DMS 273 (cell line): ENCODE data around the gene ASTN2.
"Not testable (repeated sequence)": the region's sequence is repeated elsewhere in the genome, so short reads cannot be mapped to it uniquely, and the experiment has no call there.

Experiments
- DNase-seq: peaks from one replicate; lab custom pipeline; 2025; ENCODE audit not compliant: unreplicated experiment; lab: John Stamatoyannopoulos, UW

ASTN2 gene

GRCh38 chr9:116891424-116891823, 523.4 kb downstream of the ASTN2 start:
- no peak for DNase-seq

- DNase-seq: not testable (repeated sequence)
These were observed 526.4 kb downstream of the ASTN2 start for GRCh38 chr9:116888476-116888875.

- no peak for DNase-seq
These were observed 526.8 kb downstream of the ASTN2 start for GRCh38 chr9:116888066-116888465.

GRCh38 chr9:116883676-116884075, 531.2 kb downstream of the ASTN2 start:
- DNase-seq: no peak

- no peak for DNase-seq
These were observed 537.8 kb downstream of the ASTN2 start for GRCh38 chr9:116877072-116877471.

- DNase-seq: no peak
These were observed 539.3 kb downstream of the ASTN2 start for GRCh38 chr9:116875576-116875975.

GRCh38 chr9:116873937-116874914, 540.6 kb downstream of the ASTN2 start:
- no peak for DNase-seq

GRCh38 chr9:116873491-116873890, 541.4 kb downstream of the ASTN2 start:
- no peak for DNase-seq

- DNase-seq: no peak
These were observed 544.3 kb downstream of the ASTN2 start for GRCh38 chr9:116870566-116870965.

GRCh38 chr9:116868201-116868600, 546.7 kb downstream of the ASTN2 start:
- DNase-seq: no peak

- DNase-seq: no peak
These were observed 553.5 kb downstream of the ASTN2 start for GRCh38 chr9:116861321-116861720.

- peak; percentile 83 for DNase-seq
These were observed 554.2 kb downstream of the ASTN2 start for GRCh38 chr9:116860509-116861120.

GRCh38 chr9:116859763-116860162, 555.1 kb downstream of the ASTN2 start:
- no peak for DNase-seq

- no peak for DNase-seq
These were observed 557.5 kb downstream of the ASTN2 start for GRCh38 chr9:116857321-116857720.

- DNase-seq: peak; percentile 61
These were observed 558.8 kb downstream of the ASTN2 start for GRCh38 chr9:116855881-116856662.

- DNase-seq: no peak
These were observed 565.1 kb downstream of the ASTN2 start for GRCh38 chr9:116849721-116850120.

- peak; percentile 73 for DNase-seq
These were observed 570.2 kb downstream of the ASTN2 start for GRCh38 chr9:116844621-116845020.

- DNase-seq: peak; percentile 49
These were observed 570.8 kb downstream of the ASTN2 start for GRCh38 chr9:116843863-116844620.

GRCh38 chr9:116842658-116843057, 572.2 kb downstream of the ASTN2 start:
- peak; percentile 9 for DNase-seq

- not testable (repeated sequence) for DNase-seq
These were observed 576.4 kb downstream of the ASTN2 start for GRCh38 chr9:116838468-116838867.
